HCT116 (cell line): ENCODE results near the gene EXOC4. TPM values are rescaled to one million over a fixed set of nuclear protein-coding genes. Genes with fewer than 3 reads are reported as not detected.

Experiments used
- ATAC-seq: fragments of 200-7000 bp; cut with Tn5 transposase; 2 replicates; pipeline ENCODE4 v1.9.1; 2020; ENCODE audit warnings: mild to moderate bottlenecking, moderate library complexity
- BruUV-seq: library from RNA; stranded (reverse); fragments of 400-500 nt; replicated peaks from 2 replicates; lab custom pipeline; 2021; lab: Mats Ljungman, UMichigan
- CTCF ChIA-PET: fragments of 300-600 bp; sonication (Branson Sonifier 250); formaldehyde crosslinking; loops from one replicate; lab custom pipeline; 2021; ENCODE audit warnings: antibody characterized with exemption; lab: Charles Lee
- POLR2A ChIA-PET: fragments of 300-600, 350-600 bp; sonication (Branson Sonifier 250); formaldehyde crosslinking; loops from one replicate; lab custom pipeline; 2021; ENCODE audit warnings: antibody characterized with exemption; lab: Charles Lee
- RAD21 ChIA-PET, 2 experiments: fragments of 300-600 bp; sonication (Branson Sonifier 250); formaldehyde crosslinking; loops; one replicate each; lab custom pipeline; 2023; ENCODE audit warnings: low total read pairs in 2 of 2; ENCODE audit not compliant: uncharacterized antibody in 2 of 2, unreplicated experiment in 2 of 2, low non-redundant PET in 1 of 2; lab: Charles Lee
- DNase-seq: peaks from one replicate; pipeline ENCODE4 v3.0.0-alpha.2; 2010; ENCODE audit warnings: low read depth, low spot score
- H2AFZ ChIP-seq: fragments of 200-600 bp; shearing (Covaris generic), sonication (generic); 2 replicates; pipeline ENCODE4 v1.6.1; 2017; ENCODE audit warnings: low read depth, mixed run types, mixed read lengths, antibody characterized with exemption, low read length; ENCODE audit not compliant: poor library complexity, severe bottlenecking
- H3K27ac ChIP-seq: 2 replicates; pipeline ENCODE4 v1.5.1; 2012; ENCODE audit warnings: low read depth, low read length
- H3K27me3 ChIP-seq: fragments of 200-600 bp; sonication (generic); 2 replicates; pipeline ENCODE4 v1.6.1; 2016; ENCODE audit warnings: mixed run types, low read length, mixed read lengths; ENCODE audit not compliant: insufficient read depth
- H3K36me3 ChIP-seq, 2 experiments: fragments of 200-500 bp in 1 of 2; fragments of 200-600 bp in 1 of 2; sonication (Bioruptor generic) in 1 of 2; sonication (generic) in 1 of 2; 2 replicates each; pipeline versions ENCODE4 v1.5.1 to v1.6.1; 2014 to 2016; ENCODE audit warnings: low read length in 2 of 2, inconsistent platforms in 1 of 2, mixed read lengths in 1 of 2, mixed run types in 1 of 2; ENCODE audit not compliant: insufficient read depth in 2 of 2, control insufficient read depth in 1 of 2
- H3K4me1 ChIP-seq, 2 experiments: fragments of 200-600 bp in 1 of 2; sonication (generic) in 1 of 2; 2 replicates each; pipeline versions ENCODE4 v1.5.1 to v1.6.1; 2012 to 2017; ENCODE audit warnings: low read length in 2 of 2, inconsistent platforms in 1 of 2, mild to moderate bottlenecking in 1 of 2, mixed read lengths in 1 of 2, mixed run types in 1 of 2, moderate library complexity in 1 of 2; ENCODE audit not compliant: insufficient read depth in 2 of 2, control insufficient read depth in 1 of 2
- H3K4me2 ChIP-seq: fragments of 200-600 bp; sonication (generic); 2 replicates; pipeline ENCODE4 v1.6.1; 2017; ENCODE audit warnings: mixed run types, low read length, mixed read lengths
- H3K4me3 ChIP-seq, 2 experiments: fragments of 200-600 bp in 1 of 2; sonication (generic) in 1 of 2; replicated peaks in 1 of 2; 2 replicates each; pipeline ENCODE4 v1.5.1; 2011 to 2016; ENCODE audit warnings: low read length in 2 of 2, control low read depth in 1 of 2, low read depth in 1 of 2, mild to moderate bottlenecking in 1 of 2, mixed read lengths in 1 of 2, mixed run types in 1 of 2
- H3K79me2 ChIP-seq: fragments of 200-600 bp; sonication (generic); 2 replicates; pipeline ENCODE4 v1.6.1; 2017; ENCODE audit warnings: mild to moderate bottlenecking, mixed run types, low read length, moderate library complexity, mixed read lengths; ENCODE audit not compliant: insufficient read depth
- H3K9ac ChIP-seq: fragments of 200-600 bp; sonication (generic); 2 replicates; pipeline ENCODE4 v1.6.1; 2016; ENCODE audit warnings: low read length, mixed read lengths
- H3K9me2 ChIP-seq: fragments of 200-600 bp; sonication (generic), shearing (Covaris generic); 2 replicates; pipeline ENCODE4 v1.6.1; 2017; ENCODE audit warnings: mixed run types, mild to moderate bottlenecking, moderate library complexity; ENCODE audit not compliant: insufficient read depth
- H3K9me3 ChIP-seq, 2 experiments: fragments of 200-500 bp in 1 of 2; fragments of 200-600 bp in 1 of 2; sonication (Bioruptor generic) in 1 of 2; sonication (generic) in 1 of 2; 2 replicates each; pipeline ENCODE4 v1.6.1; 2014 to 2017; ENCODE audit warnings: low read length in 2 of 2, mixed read lengths in 2 of 2, inconsistent platforms in 1 of 2, low read depth in 1 of 2, mild to moderate bottlenecking in 1 of 2, mixed run types in 1 of 2, moderate library complexity in 1 of 2; ENCODE audit not compliant: control insufficient read depth in 1 of 2, insufficient read depth in 1 of 2
- H4K20me1 ChIP-seq: fragments of 200-600 bp; sonication (generic), shearing (Covaris generic); 2 replicates; pipeline ENCODE4 v1.6.1; 2017; ENCODE audit warnings: mixed run types, mild to moderate bottlenecking, moderate library complexity; ENCODE audit not compliant: insufficient read depth
- CBX3 ChIP-seq: IDR thresholded peaks from 2 replicates; pipeline ENCODE4 v1.6.1; 2012; ENCODE audit warnings: low read depth
- ELF1 ChIP-seq: IDR thresholded peaks from 2 replicates; pipeline ENCODE4 v1.6.1; 2012; ENCODE audit warnings: low read depth, borderline replicate concordance
- EZH2 ChIP-seq: fragments of 200-600 bp; sonication (generic); IDR thresholded peaks from 2 replicates; pipeline ENCODE4 v1.6.1; 2017; ENCODE audit warnings: antibody characterized with exemption, mixed run types
- JUND ChIP-seq: IDR thresholded peaks from 2 replicates; pipeline ENCODE4 v1.6.1; 2012
- POLR2A ChIP-seq: IDR thresholded peaks from 2 replicates; pipeline ENCODE4 v1.7.0; 2011; ENCODE audit warnings: borderline replicate concordance; ENCODE audit not compliant: insufficient read depth, insufficient read length; ENCODE audit errors: extremely low read depth
- RAD21 ChIP-seq: IDR thresholded peaks from 2 replicates; pipeline ENCODE4 v1.6.1; 2012; ENCODE audit warnings: low read depth, mild to moderate bottlenecking
- SIN3A ChIP-seq: IDR thresholded peaks from 2 replicates; pipeline ENCODE4 v1.6.1; 2012; ENCODE audit warnings: low read depth
- SP1 ChIP-seq: IDR thresholded peaks from 2 replicates; pipeline ENCODE4 v1.6.1; 2012; ENCODE audit warnings: low read depth
- SRF ChIP-seq: IDR thresholded peaks from 2 replicates; pipeline ENCODE4 v1.6.1; 2012; ENCODE audit warnings: low read depth
- ZNF274 ChIP-seq: fragments of 200-500 bp; sonication (Bioruptor generic); IDR thresholded peaks from 2 replicates; pipeline ENCODE4 v1.6.1; 2014; ENCODE audit warnings: mild to moderate bottlenecking, low read depth, low read length, inconsistent platforms
- intact Hi-C: fragments of 100-400 bp; cut with micrococcal nuclease; formaldehyde crosslinking; loops from 2 replicates; pipeline ENCODE4 v1.10.0; 2022
- total RNA-seq: library from RNA; stranded (reverse); gene quantifications from one replicate; pipeline ENCODE4 v1.2.1, GENCODE V29; 2021; ENCODE audit not compliant: unreplicated experiment
- TF ChIP-seq, protein P1 (sequence below), 3 experiments: fragments of 200-600 bp in 1 of 3; sonication (generic) in 1 of 3; IDR thresholded peaks in 2 of 3; conservative IDR thresholded peaks in 1 of 3; 2 replicates each; pipeline ENCODE4 v1.5.1; 2012 to 2017; ENCODE audit warnings: low read depth in 2 of 3, low read length in 2 of 3, antibody characterized with exemption in 1 of 3, borderline replicate concordance in 1 of 3, control low read depth in 1 of 3, mild to moderate bottlenecking in 1 of 3, mixed read lengths in 1 of 3, mixed run types in 1 of 3, moderate library complexity in 1 of 3; ENCODE audit not compliant: insufficient read depth in 1 of 3
- TF ChIP-seq, protein P2 (sequence below): IDR thresholded peaks from 2 replicates; pipeline ENCODE4 v1.6.1; 2012; ENCODE audit warnings: low read depth

Gene EXOC4
- total RNA-seq, 1 experiment from 2014 or later, result 40.3 TPM

GRCh38 chr7:133477791-133478190 lies 224.9 kb downstream of the EXOC4 start:
- no peak for ATAC-seq
- no peak overlapping the region for H2AFZ ChIP-seq
- H3K4me1 ChIP-seq, result no peaks in the 10 kb centered on the region
- no TSS peak for BruUV-seq
- TF ChIP-seq ELF1 (no peak), ZNF274 (no peak), POLR2A (no peak), SRF (no peak), SP1 (no peak), JUND (no peak), RAD21 (no peak), SIN3A (no peak), CBX3 (no peak), EZH2 (no peak)
- TF ChIP-seq, protein P1, sequence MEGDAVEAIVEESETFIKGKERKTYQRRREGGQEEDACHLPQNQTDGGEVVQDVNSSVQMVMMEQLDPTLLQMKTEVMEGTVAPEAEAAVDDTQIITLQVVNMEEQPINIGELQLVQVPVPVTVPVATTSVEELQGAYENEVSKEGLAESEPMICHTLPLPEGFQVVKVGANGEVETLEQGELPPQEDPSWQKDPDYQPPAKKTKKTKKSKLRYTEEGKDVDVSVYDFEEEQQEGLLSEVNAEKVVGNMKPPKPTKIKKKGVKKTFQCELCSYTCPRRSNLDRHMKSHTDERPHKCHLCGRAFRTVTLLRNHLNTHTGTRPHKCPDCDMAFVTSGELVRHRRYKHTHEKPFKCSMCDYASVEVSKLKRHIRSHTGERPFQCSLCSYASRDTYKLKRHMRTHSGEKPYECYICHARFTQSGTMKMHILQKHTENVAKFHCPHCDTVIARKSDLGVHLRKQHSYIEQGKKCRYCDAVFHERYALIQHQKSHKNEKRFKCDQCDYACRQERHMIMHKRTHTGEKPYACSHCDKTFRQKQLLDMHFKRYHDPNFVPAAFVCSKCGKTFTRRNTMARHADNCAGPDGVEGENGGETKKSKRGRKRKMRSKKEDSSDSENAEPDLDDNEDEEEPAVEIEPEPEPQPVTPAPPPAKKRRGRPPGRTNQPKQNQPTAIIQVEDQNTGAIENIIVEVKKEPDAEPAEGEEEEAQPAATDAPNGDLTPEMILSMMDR (IDR thresholded peaks at IDR 0.05 in 2 of 3, conservative IDR thresholded peaks at IDR 0.05 in 1 of 3; ENCODE audit: borderline replicate concordance in 1 of 3, insufficient read depth in 1 of 3, low read depth in 2 of 3, low read length in 2 of 3), result no peak
- TF ChIP-seq, protein P2, sequence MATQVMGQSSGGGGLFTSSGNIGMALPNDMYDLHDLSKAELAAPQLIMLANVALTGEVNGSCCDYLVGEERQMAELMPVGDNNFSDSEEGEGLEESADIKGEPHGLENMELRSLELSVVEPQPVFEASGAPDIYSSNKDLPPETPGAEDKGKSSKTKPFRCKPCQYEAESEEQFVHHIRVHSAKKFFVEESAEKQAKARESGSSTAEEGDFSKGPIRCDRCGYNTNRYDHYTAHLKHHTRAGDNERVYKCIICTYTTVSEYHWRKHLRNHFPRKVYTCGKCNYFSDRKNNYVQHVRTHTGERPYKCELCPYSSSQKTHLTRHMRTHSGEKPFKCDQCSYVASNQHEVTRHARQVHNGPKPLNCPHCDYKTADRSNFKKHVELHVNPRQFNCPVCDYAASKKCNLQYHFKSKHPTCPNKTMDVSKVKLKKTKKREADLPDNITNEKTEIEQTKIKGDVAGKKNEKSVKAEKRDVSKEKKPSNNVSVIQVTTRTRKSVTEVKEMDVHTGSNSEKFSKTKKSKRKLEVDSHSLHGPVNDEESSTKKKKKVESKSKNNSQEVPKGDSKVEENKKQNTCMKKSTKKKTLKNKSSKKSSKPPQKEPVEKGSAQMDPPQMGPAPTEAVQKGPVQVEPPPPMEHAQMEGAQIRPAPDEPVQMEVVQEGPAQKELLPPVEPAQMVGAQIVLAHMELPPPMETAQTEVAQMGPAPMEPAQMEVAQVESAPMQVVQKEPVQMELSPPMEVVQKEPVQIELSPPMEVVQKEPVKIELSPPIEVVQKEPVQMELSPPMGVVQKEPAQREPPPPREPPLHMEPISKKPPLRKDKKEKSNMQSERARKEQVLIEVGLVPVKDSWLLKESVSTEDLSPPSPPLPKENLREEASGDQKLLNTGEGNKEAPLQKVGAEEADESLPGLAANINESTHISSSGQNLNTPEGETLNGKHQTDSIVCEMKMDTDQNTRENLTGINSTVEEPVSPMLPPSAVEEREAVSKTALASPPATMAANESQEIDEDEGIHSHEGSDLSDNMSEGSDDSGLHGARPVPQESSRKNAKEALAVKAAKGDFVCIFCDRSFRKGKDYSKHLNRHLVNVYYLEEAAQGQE, result no peak
- TF ChIP-seq, all 23 proteins: peak for 0
- DNase-seq, result no peak
- H3K27ac ChIP-seq, result no peak overlapping the region
- H3K9me2 ChIP-seq, result no peaks in the 10 kb centered on the region
- intact Hi-C loops, result no loop called here
- no peaks in the 10 kb centered on the region for H3K36me3 ChIP-seq
- POLR2A ChIA-PET, result no interaction called here
- H3K4me3 ChIP-seq, result no peak overlapping the region
- CTCF ChIA-PET, result no interaction called here
- H3K4me2 ChIP-seq, result no peak overlapping the region
- H3K27me3 ChIP-seq, result no peaks in the 10 kb centered on the region
- no peaks in the 10 kb centered on the region for H4K20me1 ChIP-seq
- no peak overlapping the region for H3K9ac ChIP-seq
- RAD21 ChIA-PET, result no interaction called here
- no peaks in the 10 kb centered on the region for H3K79me2 ChIP-seq
- no peaks in the 10 kb centered on the region for H3K9me3 ChIP-seq
